Neural crest cell (in vitro differentiated cells): ENCODE results near the gene OGFR. TPM values are rescaled to one million over a fixed set of nuclear protein-coding genes. Genes with fewer than 3 reads are reported as not detected.

Experiments used
- DNase-seq: peaks from one replicate; pipeline ENCODE4 v3.0.0; 2021; ENCODE audit warnings: low read depth, mixed read lengths, low spot score
- H3K27ac Mint-ChIP-seq: one replicate; pipeline ENCODE4 v1.8.0; 2021; ENCODE audit warnings: mild to moderate bottlenecking, mixed read lengths; ENCODE audit not compliant: unreplicated experiment
- H3K27me3 Mint-ChIP-seq: 2 replicates; pipeline ENCODE4 v1.8.0; 2021; ENCODE audit warnings: low read depth, mild to moderate bottlenecking, mixed read lengths
- H3K36me3 Mint-ChIP-seq: 2 replicates; pipeline ENCODE4 v1.8.0; 2021; ENCODE audit warnings: low read depth, mild to moderate bottlenecking, mixed read lengths
- H3K4me1 Mint-ChIP-seq: 2 replicates; pipeline ENCODE4 v1.8.0; 2021; ENCODE audit warnings: mixed read lengths
- H3K4me3 Mint-ChIP-seq: one replicate; pipeline ENCODE4 v1.8.0; 2021; ENCODE audit warnings: mild to moderate bottlenecking, mixed read lengths
- H3K9me3 Mint-ChIP-seq: 2 replicates; pipeline ENCODE4 v1.8.0; 2021; ENCODE audit warnings: mixed read lengths
- total RNA-seq: library from RNA; stranded (reverse); gene quantifications from 2 replicates; pipeline ENCODE4 v1.2.1, GENCODE V29; 2021
- TF ChIP-seq, protein P1 (sequence below): fragments of 200-600 bp; sonication (generic); conservative IDR thresholded peaks from 2 replicates; pipeline ENCODE4 v1.5.0; 2021; ENCODE audit warnings: antibody characterized with exemption, mild to moderate bottlenecking

The OGFR gene
- total RNA-seq, 1 donor from 2014 or later: 36.7 TPM

DNA sequence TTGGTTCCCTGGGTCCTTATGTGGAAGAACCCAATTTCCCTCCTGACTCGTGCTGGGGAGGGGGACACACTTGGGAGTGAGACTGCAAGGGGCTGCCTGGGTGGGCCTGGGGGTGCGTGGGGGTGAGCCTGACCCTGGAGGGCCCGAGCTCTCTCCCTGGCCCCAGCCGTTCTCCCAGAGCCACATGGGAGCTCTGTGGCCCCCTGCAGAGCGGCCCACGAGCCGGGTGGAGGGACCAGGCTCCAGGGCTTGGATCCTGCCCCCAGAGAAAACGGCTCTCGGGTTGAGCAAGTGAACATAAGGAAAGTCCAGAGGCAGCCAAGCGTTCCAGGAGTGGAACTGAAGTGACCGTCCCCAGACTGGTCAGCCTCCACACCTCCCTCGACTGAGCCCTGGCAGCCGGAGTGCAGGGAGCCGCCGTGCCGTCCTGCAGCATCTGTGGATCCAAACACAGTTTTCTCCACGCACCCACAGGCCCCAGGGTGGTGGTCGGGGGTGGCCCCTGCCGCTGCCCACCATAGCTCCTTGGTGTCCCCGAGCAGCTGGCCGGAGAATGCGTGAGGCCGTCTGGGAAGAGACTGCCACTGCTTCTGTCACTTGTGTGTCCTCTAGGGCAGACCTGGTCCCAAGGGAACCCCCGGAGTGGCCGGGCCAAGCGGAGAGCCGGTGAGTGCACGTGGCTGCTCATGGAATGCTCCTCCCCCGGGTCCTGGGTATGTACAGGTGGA is 22.8 kb downstream of the OGFR start:
- Mint-ChIP-seq H3K27me3 (no peaks in the 10 kb centered on the region), H3K27ac (no peak overlapping the region), H3K4me3 (no peak overlapping the region), H3K9me3 (no peaks in the 10 kb centered on the region), H3K4me1 (peaks cover 20% of the 10 kb centered on the region), H3K36me3 (no peaks in the 10 kb centered on the region)
- no peak for DNase-seq
- TF ChIP-seq, protein P1, sequence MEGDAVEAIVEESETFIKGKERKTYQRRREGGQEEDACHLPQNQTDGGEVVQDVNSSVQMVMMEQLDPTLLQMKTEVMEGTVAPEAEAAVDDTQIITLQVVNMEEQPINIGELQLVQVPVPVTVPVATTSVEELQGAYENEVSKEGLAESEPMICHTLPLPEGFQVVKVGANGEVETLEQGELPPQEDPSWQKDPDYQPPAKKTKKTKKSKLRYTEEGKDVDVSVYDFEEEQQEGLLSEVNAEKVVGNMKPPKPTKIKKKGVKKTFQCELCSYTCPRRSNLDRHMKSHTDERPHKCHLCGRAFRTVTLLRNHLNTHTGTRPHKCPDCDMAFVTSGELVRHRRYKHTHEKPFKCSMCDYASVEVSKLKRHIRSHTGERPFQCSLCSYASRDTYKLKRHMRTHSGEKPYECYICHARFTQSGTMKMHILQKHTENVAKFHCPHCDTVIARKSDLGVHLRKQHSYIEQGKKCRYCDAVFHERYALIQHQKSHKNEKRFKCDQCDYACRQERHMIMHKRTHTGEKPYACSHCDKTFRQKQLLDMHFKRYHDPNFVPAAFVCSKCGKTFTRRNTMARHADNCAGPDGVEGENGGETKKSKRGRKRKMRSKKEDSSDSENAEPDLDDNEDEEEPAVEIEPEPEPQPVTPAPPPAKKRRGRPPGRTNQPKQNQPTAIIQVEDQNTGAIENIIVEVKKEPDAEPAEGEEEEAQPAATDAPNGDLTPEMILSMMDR: no peak

DNA sequence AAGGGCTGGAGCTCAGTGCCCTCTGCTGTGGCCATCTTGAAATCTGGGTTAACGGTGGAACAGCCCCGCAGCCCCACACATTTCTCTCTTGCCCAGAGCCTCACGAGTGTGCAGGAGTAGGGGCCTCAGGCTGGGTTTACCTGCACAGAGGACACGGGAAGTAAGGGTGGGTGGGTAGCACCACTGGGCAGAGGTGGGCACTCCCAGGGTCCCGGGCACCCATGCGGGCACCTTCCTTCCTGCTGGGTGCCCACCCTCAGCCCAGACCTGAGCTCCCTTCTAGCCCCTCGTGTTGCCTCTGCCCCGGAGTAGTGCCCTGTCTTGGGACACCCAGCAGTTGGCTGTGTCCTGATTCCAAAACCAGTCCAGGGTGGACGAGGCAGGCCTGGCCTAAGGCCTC is 23.4 kb downstream of the OGFR start:
- Mint-ChIP-seq H3K9me3 (no peaks in the 10 kb centered on the region), H3K27me3 (no peaks in the 10 kb centered on the region), H3K27ac (no peak overlapping the region), H3K36me3 (no peaks in the 10 kb centered on the region), H3K4me1 (peaks cover 22% of the 10 kb centered on the region), H3K4me3 (no peak overlapping the region)
- DNase-seq: no peak
- TF ChIP-seq, protein P1: no peak

DNA sequence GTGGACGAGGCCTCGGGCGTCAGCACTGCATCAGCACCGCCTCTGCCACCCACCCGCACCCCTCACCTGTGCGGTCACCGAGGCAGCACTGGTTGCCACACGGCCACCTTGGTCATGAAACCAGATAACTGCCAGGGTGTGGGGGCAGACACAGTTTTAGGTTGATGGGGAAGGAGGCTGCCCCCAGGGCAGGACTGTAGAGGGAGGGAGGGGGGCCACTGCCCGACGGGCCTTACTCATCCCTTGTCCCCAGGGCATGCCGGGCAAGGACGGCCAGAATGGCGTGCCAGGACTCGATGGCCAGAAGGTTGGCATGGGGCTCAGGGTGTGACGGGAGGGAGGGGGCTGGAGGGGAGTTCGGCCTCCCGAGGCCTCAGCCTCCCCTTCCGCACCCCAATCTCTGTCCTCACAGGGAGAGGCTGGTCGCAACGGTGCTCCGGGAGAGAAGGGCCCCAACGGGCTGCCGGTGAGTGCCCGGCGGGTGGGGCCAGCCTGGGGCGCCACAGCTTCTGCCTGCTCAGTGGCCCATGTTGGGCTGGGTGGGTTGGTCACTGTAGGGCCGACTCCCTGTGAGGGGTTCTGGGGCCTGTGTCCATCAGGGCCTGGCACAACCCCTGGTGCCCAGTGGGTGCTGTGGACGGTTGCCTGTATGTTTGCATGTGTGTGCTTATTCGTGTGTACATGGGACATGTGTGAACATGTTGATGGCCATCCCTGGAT is 24.0 kb downstream of the OGFR start:
- H3K27ac Mint-ChIP-seq: no peak overlapping the region
- TF ChIP-seq, protein P1: no peak
- no peaks in the 10 kb centered on the region for H3K36me3 Mint-ChIP-seq
- peaks cover 16% of the 10 kb centered on the region for H3K4me1 Mint-ChIP-seq
- no peak overlapping the region for H3K4me3 Mint-ChIP-seq
- no peak for DNase-seq
- no peaks in the 10 kb centered on the region for H3K9me3 Mint-ChIP-seq
- no peaks in the 10 kb centered on the region for H3K27me3 Mint-ChIP-seq

DNA sequence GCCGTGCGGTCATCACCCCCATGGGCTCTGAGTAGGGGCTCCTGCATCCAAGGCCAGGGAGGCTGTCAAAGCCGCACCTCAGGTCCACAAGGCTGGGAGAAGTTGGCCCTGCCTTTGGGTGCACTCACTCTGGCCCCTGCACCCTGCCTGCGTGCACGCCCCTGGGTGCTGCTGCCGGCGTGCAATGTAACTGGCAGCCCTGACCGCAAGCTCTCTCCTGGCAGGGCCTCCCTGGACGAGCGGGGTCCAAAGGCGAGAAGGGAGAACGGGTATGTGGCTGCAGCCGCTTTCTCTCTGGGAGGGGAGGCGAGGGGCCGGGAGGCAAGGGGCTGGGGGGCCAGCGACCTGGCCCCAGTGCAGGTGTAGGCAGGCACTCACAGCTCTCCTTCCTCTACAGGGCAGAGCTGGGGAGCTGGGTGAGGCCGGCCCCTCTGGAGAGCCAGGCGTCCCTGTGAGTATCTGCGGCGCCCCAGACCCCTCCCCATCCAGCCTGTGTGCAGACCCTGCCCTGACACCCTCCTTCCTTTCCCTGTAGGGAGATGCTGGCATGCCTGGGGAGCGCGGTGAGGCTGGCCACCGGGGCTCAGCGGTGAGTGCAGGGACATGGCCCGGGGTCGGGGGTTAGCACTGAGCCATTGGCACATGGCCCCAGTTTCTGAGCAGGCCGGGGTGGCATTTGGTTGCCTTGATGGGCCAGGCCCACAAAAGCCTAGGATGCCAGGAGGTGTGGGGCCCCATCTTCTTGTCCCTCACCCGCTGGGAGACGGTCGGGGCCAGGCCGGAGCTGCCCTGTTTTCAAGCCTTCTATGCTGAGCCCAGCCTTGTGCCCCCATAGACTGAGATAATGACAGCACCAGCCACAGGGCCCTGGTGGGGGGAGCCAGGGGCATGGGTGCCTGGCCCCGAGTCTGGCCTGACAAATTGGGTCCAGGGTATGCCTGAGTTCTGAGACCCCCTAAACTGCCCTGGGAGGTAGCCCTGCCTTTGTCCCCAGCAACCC is 24.9 kb downstream of the OGFR start:
- no peaks in the 10 kb centered on the region for H3K36me3 Mint-ChIP-seq
- H3K27ac Mint-ChIP-seq: no peak overlapping the region
- DNase-seq: no peak
- TF ChIP-seq, protein P1: no peak
- no peak overlapping the region for H3K4me3 Mint-ChIP-seq
- no peaks in the 10 kb centered on the region for H3K27me3 Mint-ChIP-seq
- H3K4me1 Mint-ChIP-seq: peaks cover 16% of the 10 kb centered on the region
- H3K9me3 Mint-ChIP-seq: no peaks in the 10 kb centered on the region

DNA sequence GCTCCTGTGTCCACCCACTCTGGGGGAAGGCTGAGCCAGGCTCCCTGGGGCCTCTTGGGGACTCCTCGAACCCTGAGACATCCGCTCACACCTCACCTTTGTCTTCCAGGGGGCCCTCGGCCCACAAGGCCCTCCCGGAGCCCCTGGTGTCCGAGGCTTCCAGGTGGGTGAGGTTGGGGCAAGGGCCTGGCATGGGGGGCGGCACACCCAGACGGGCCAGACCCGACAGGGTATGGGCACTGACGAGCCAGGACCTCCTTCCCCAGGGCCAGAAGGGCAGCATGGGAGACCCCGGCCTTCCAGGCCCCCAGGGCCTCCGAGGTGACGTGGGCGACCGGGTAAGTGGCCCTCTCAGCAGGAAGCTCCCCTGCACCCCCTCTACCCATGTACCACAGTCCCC is 25.6 kb downstream of the OGFR start:
- TF ChIP-seq, protein P1: no peak
- Mint-ChIP-seq H3K27ac (no peak overlapping the region), H3K27me3 (no peaks in the 10 kb centered on the region), H3K36me3 (no peaks in the 10 kb centered on the region), H3K4me1 (peaks cover 16% of the 10 kb centered on the region), H3K4me3 (no peak overlapping the region), H3K9me3 (no peaks in the 10 kb centered on the region)
- no peak for DNase-seq
